ENCODE data around the gene CBARP.

CBARP gene

GRCh38 chr19:1252821-1253513 is 15.2 kb upstream of the CBARP start (continued):
- TF ChIP-seq, protein P1, sequence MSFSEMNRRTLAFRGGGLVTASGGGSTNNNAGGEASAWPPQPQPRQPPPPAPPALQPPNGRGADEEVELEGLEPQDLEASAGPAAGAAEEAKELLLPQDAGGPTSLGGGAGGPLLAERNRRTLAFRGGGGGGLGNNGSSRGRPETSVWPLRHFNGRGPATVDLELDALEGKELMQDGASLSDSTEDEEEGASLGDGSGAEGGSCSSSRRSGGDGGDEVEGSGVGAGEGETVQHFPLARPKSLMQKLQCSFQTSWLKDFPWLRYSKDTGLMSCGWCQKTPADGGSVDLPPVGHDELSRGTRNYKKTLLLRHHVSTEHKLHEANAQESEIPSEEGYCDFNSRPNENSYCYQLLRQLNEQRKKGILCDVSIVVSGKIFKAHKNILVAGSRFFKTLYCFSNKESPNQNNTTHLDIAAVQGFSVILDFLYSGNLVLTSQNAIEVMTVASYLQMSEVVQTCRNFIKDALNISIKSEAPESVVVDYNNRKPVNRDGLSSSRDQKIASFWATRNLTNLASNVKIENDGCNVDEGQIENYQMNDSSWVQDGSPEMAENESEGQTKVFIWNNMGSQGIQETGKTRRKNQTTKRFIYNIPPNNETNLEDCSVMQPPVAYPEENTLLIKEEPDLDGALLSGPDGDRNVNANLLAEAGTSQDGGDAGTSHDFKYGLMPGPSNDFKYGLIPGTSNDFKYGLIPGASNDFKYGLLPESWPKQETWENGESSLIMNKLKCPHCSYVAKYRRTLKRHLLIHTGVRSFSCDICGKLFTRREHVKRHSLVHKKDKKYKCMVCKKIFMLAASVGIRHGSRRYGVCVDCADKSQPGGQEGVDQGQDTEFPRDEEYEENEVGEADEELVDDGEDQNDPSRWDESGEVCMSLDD (tag by site-specific recombination; IDR thresholded peaks at IDR 0.05), result peak; percentile 69
- TF ChIP-seq ZNF184 (tag by site-specific recombination; IDR thresholded peaks at IDR 0.05) (no peak), ZBTB6 (tag by site-specific recombination; IDR thresholded peaks at IDR 0.05) (no peak), REST (tag by site-specific recombination; IDR thresholded peaks at IDR 0.05) (no peak), ZNF624 (tag by site-specific recombination; IDR thresholded peaks at IDR 0.05) (no peak), ZNF202 (tag by site-specific recombination; IDR thresholded peaks at IDR 0.05; ENCODE audit: borderline replicate concordance) (no peak), ZNF366 (tag by site-specific recombination; conservative IDR thresholded peaks at IDR 0.05) (peak; percentile 45; the same call in 1 of the 2 replicates), ZFP41 (tag by site-specific recombination; IDR thresholded peaks at IDR 0.05; ENCODE audit: borderline replicate concordance) (no peak), ZNF280D (tag by site-specific recombination; IDR thresholded peaks at IDR 0.05) (no peak), ZNF521 (tag by site-specific recombination; IDR thresholded peaks at IDR 0.05) (no peak), ZNF311 (tag by site-specific recombination; IDR thresholded peaks at IDR 0.05; ENCODE audit: borderline replicate concordance) (no peak), ZSCAN16 (tag by site-specific recombination; IDR thresholded peaks at IDR 0.05) (0 out of 2 replicates have a peak, but pooled peaks have one; percentile 59), ZNF544 (tag by site-specific recombination; IDR thresholded peaks at IDR 0.05) (no peak), ZNF223 (tag by site-specific recombination; IDR thresholded peaks at IDR 0.05) (no peak), ZNF621 (tag by site-specific recombination; IDR thresholded peaks at IDR 0.05) (no peak), HOXC10 (CRISPR knock-in tag; IDR thresholded peaks at IDR 0.05) (no peak), ZNF404 (tag by site-specific recombination; IDR thresholded peaks at IDR 0.05) (no peak), ZNF148 (tag by site-specific recombination; IDR thresholded peaks at IDR 0.05; ENCODE audit: borderline replicate concordance) (no peak), KLF16 (tag by site-specific recombination; IDR thresholded peaks at IDR 0.05) (peak; percentile 37; the same call in 1 of the 2 replicates), ZNF121 (tag by site-specific recombination; IDR thresholded peaks at IDR 0.05) (no peak), GLIS1 (tag by site-specific recombination; IDR thresholded peaks at IDR 0.05) (peak; percentile 96), RBAK (tag by site-specific recombination; IDR thresholded peaks at IDR 0.05) (no peak)
- TF ChIP-seq, protein P2, sequence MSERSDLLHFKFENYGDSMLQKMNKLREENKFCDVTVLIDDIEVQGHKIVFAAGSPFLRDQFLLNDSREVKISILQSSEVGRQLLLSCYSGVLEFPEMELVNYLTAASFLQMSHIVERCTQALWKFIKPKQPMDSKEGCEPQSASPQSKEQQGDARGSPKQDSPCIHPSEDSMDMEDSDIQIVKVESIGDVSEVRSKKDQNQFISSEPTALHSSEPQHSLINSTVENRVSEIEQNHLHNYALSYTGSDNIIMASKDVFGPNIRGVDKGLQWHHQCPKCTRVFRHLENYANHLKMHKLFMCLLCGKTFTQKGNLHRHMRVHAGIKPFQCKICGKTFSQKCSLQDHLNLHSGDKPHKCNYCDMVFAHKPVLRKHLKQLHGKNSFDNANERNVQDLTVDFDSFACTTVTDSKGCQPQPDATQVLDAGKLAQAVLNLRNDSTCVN (tag by site-specific recombination; optimal IDR thresholded peaks at IDR 0.05), result peak; percentile 27

All from HEK293 (cell line).